Retinal pigment epithelial cell (primary cell): ENCODE results near the gene RBKS.
A peak's percentile ranks its signal among the peaks of the same experiment; 100 is the strongest.

Experiments used
- DNase-seq: peaks from one replicate; pipeline ENCODE4 v3.0.0-alpha.2; 2010; ENCODE audit warnings: low read depth
- H3K4me3 ChIP-seq: 2 replicates; pipeline ENCODE4 v1.5.1; 2011; ENCODE audit warnings: mild to moderate bottlenecking, low read length, control low read depth, moderate library complexity
- TF ChIP-seq, protein P1 (sequence below): conservative IDR thresholded peaks from 2 replicates; pipeline ENCODE4 v1.5.1; 2011; ENCODE audit warnings: low read depth, low read length, control low read depth, inconsistent platforms

Gene RBKS

DNA sequence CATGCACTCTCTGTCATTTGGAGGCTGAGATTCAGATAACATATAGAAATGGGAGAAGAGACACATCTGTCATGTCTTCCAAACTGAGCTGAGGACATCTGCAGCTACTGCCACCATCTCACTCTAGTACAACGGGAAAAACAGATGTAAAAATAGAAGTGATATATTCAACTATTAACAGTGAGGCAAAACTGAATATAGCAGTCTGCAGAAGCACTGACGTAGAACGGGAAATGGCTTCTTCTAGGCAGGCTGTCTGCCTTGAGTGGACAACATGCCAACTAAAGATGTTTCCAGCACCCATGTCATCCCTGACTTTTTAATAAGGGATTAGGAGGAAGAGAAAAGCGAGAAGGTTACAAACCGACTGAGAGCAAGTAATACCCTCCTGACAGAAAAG, 67.1 kb downstream of the RBKS start:
- TF ChIP-seq, protein P1, sequence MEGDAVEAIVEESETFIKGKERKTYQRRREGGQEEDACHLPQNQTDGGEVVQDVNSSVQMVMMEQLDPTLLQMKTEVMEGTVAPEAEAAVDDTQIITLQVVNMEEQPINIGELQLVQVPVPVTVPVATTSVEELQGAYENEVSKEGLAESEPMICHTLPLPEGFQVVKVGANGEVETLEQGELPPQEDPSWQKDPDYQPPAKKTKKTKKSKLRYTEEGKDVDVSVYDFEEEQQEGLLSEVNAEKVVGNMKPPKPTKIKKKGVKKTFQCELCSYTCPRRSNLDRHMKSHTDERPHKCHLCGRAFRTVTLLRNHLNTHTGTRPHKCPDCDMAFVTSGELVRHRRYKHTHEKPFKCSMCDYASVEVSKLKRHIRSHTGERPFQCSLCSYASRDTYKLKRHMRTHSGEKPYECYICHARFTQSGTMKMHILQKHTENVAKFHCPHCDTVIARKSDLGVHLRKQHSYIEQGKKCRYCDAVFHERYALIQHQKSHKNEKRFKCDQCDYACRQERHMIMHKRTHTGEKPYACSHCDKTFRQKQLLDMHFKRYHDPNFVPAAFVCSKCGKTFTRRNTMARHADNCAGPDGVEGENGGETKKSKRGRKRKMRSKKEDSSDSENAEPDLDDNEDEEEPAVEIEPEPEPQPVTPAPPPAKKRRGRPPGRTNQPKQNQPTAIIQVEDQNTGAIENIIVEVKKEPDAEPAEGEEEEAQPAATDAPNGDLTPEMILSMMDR: no peak
- H3K4me3 ChIP-seq: no peak overlapping the region
- DNase-seq: no peak

GRCh38 chr2:27822049-27822448, 68.1 kb downstream of the RBKS start:
- TF ChIP-seq, protein P1: no peak
- H3K4me3 ChIP-seq: no peak overlapping the region
- DNase-seq: no peak

- no peak for DNase-seq
- H3K4me3 ChIP-seq: no peak overlapping the region
- TF ChIP-seq, protein P1: no peak
Measured at GRCh38 chr2:27815860-27816438, 74.2 kb downstream of the RBKS start.

DNA sequence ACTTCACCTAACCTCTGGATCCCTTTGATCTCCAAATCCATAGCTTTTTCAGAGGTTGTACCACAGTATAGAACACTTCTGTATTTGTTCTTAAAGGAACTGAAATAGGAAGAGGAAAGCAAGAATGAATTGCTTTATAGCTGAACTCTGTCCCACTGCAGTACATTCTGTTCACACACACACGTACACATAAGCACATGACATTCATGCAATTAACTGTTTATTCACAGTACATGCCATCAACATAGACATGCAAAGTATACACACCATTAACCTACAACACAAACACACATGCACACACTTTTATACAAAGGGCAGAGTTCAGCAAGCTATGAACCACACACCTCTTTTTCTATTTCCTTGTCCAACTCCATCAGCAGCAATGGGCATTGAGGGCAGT, 75.4 kb downstream of the RBKS start:
- DNase-seq: no peak
- TF ChIP-seq, protein P1: no peak
- no peak overlapping the region for H3K4me3 ChIP-seq

DNA sequence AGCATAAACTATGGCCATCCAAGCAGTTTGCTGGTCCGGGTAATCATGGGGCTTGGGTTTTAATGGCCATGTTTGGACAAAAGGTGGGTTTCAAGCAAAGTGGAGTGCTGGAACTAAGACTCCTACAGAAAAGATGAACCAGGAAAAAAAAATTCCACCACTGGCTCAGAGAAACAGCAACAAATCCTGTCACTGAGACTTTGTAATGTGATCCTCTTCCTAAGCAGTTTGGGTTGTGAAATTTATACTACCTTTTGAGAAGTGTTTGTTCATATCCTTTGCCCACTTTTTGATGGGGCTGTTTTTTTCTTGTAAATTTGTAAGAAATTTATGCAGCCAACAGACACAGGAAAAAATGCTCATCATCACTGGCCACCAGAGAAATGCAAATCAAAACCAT, 78.4 kb downstream of the RBKS start:
- H3K4me3 ChIP-seq: no peak overlapping the region
- TF ChIP-seq, protein P1: no peak
- DNase-seq: no peak

- DNase-seq: no peak
- TF ChIP-seq, protein P1: no peak
- no peak overlapping the region for H3K4me3 ChIP-seq
Measured at GRCh38 chr2:27810455-27810854, 79.7 kb downstream of the RBKS start.

DNA sequence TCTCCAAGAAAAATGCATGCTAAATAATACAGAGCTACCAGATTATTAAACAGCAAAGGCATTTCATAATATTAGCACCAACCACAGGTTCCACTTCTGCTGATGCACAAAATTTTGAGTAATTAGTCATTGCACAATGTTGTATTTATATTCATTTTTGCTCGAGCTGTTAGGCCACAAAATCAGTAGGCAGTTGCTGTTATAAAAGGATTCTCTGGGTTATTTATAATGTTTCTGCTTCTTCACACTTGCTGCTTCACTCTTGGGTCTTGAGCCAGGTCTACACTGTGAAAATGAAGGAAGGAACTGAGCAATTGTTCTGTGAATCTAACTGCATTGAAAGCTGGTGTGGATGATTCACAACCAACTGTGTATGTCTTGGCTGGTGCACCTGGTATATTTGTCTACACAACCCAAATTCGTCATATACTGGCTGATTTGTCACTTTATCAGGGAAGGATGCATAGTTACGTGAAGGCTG, 80.4 kb downstream of the RBKS start:
- TF ChIP-seq, protein P1: no peak
- DNase-seq: peak; percentile 39
- H3K4me3 ChIP-seq: no peak overlapping the region
